HepG2 (cell line): Measurements from ENCODE around the gene TMEM63C. TPM values are rescaled to one million over a fixed set of nuclear protein-coding genes. Genes with fewer than 3 reads are reported as not detected.

Experiments used
- ATAC-seq: fragments of 200-7000 bp; cut with Tn5 transposase; 3 replicates; pipeline ENCODE4 v1.9.1; 2020; ENCODE audit warnings: mild to moderate bottlenecking, moderate library complexity
- BruUV-seq: library from RNA; stranded (reverse); fragments of 400-500 nt; replicated peaks from 2 replicates; lab custom pipeline; 2021; lab: Mats Ljungman, UMichigan
- CTCF ChIA-PET: fragments of 300-600 bp; formaldehyde crosslinking; extraction: SDS; loops from one replicate; lab custom pipeline; 2021; ENCODE audit warnings: low total read pairs, inconsistent platforms, low intra/inter-chr PET ratio; lab: Yijun Ruan, JAX
- POLR2A ChIA-PET: fragments of 350-600 bp; sonication (Branson Sonifier 250); formaldehyde crosslinking; loops from one replicate; lab custom pipeline; 2020; ENCODE audit warnings: antibody characterized with exemption, inconsistent platforms; lab: Yijun Ruan, JAX
- DNase-seq: peaks from one replicate; pipeline ENCODE4 v3.0.0-alpha.2; 2015; ENCODE audit warnings: low spot score
- FAIRE-seq: peaks from 3 replicates; lab custom pipeline; 2011; peaks lifted over from hg19 to GRCh38; lab: Jason Lieb, UNC
- H2AFZ ChIP-seq: one replicate; pipeline ENCODE4 v1.6.1; 2011; ENCODE audit warnings: low read length, inconsistent platforms
- H3K27ac ChIP-seq: fragments of 300-600 bp; 3 replicates; pipeline ENCODE4 v1.8.0; 2011; ENCODE audit warnings: mixed run types, mild to moderate bottlenecking, mixed read lengths, low read length, inconsistent platforms; ENCODE audit not compliant: insufficient read depth; ENCODE audit errors: extremely low read length
- H3K27me3 ChIP-seq, 2 experiments: fragments of 200-600 bp in 1 of 2; 2 replicates in 1 of 2; 3 replicates in 1 of 2; pipeline versions ENCODE4 v1.6.0 to v1.8.0; 2011; ENCODE audit warnings: low read length in 2 of 2, mild to moderate bottlenecking in 2 of 2, moderate library complexity in 2 of 2, inconsistent platforms in 1 of 2; ENCODE audit not compliant: insufficient read depth in 2 of 2, control insufficient read depth in 1 of 2
- H3K36me3 ChIP-seq, 2 experiments: fragments of 200-600 bp in 1 of 2; replicated peaks in 1 of 2; 2 replicates in 1 of 2; 3 replicates in 1 of 2; pipeline versions ENCODE4 v1.5.1 to v1.8.0; 2011; ENCODE audit warnings: low read length in 2 of 2, inconsistent platforms in 1 of 2; ENCODE audit not compliant: insufficient read depth in 2 of 2, control insufficient read depth in 1 of 2
- H3K4me1 ChIP-seq: 2 replicates; pipeline ENCODE4 v1.5.1; 2012; ENCODE audit warnings: low read length, inconsistent platforms; ENCODE audit not compliant: insufficient read depth
- H3K4me2 ChIP-seq: 2 replicates; pipeline ENCODE4 v1.6.0; 2011; ENCODE audit warnings: low read depth, low read length, inconsistent platforms
- H3K4me3 ChIP-seq, 3 experiments: fragments of 200-600 bp in 1 of 3; sonication (generic), shearing (Covaris generic) in 1 of 3; replicated peaks in 1 of 3; 2 replicates each; pipeline ENCODE4 v1.5.1; 2011 to 2016; ENCODE audit warnings: low read length in 3 of 3, inconsistent platforms in 2 of 3, low read depth in 2 of 3, mild to moderate bottlenecking in 2 of 3, control low read depth in 1 of 3, mixed read lengths in 1 of 3; ENCODE audit not compliant: insufficient read depth in 1 of 3
- H3K79me2 ChIP-seq: one replicate; pipeline ENCODE4 v1.6.1; 2011; ENCODE audit warnings: low read length, inconsistent platforms; ENCODE audit not compliant: insufficient read depth
- H3K9ac ChIP-seq: 2 replicates; pipeline ENCODE4 v1.6.0; 2011; ENCODE audit warnings: mild to moderate bottlenecking, low read depth, low read length, inconsistent platforms; ENCODE audit not compliant: insufficient read depth
- H3K9me3 ChIP-seq: 2 replicates; pipeline ENCODE4 v1.5.1; 2012; ENCODE audit warnings: mild to moderate bottlenecking, low read length
- H4K20me1 ChIP-seq: 2 replicates; pipeline ENCODE4 v1.6.0; 2011; ENCODE audit warnings: inconsistent platforms, mild to moderate bottlenecking, low read length, moderate library complexity; ENCODE audit not compliant: insufficient read depth
- CBX1 ChIP-seq: IDR thresholded peaks from one replicate; pipeline ENCODE4 v1.6.1; 2016; ENCODE audit warnings: antibody characterized with exemption, low read depth
- DPF2 ChIP-seq: sonication (generic); formaldehyde crosslinking; IDR thresholded peaks from 2 replicates; pipeline ENCODE4 v1.4.0; 2020; ENCODE audit warnings: mild to moderate bottlenecking, low read depth, missing genetic modification reagents, borderline replicate concordance
- GPN1 ChIP-seq: sonication (generic); formaldehyde crosslinking; IDR thresholded peaks from 2 replicates; pipeline ENCODE4 v1.5.1; 2020; ENCODE audit warnings: missing genetic modification reagents, borderline replicate concordance
- KAT7 ChIP-seq: IDR thresholded peaks from 2 replicates; pipeline ENCODE4 v1.6.1; 2018; ENCODE audit warnings: borderline replicate concordance, missing compliant biosample characterization
- MED13 ChIP-seq: sonication (generic); formaldehyde crosslinking; IDR thresholded peaks from 2 replicates; pipeline ENCODE4 v1.5.0; 2020; ENCODE audit warnings: missing genetic modification reagents
- ZNF207 ChIP-seq: fragments of 450-650 bp; IDR thresholded peaks from 2 replicates; pipeline ENCODE4 v1.6.1; 2016; ENCODE audit warnings: antibody characterized with exemption, borderline replicate concordance
- ZNF44 ChIP-seq: sonication (generic); formaldehyde crosslinking; IDR thresholded peaks from 2 replicates; pipeline ENCODE4 v1.5.1; 2020; ENCODE audit warnings: mild to moderate bottlenecking, missing genetic modification reagents
- ZNF768 ChIP-seq: sonication (generic); formaldehyde crosslinking; IDR thresholded peaks from 2 replicates; pipeline ENCODE4 v1.4.0; 2020; ENCODE audit warnings: missing genetic modification reagents
- ZNF878 ChIP-seq: sonication (generic); formaldehyde crosslinking; IDR thresholded peaks from 2 replicates; pipeline ENCODE4 v1.8.1; 2023; ENCODE audit warnings: mild to moderate bottlenecking, missing genetic modification reagents, moderate library complexity
- ZSCAN22 ChIP-seq: sonication (generic); formaldehyde crosslinking; IDR thresholded peaks from 2 replicates; pipeline ENCODE4 v1.4.0; 2020; ENCODE audit warnings: mild to moderate bottlenecking, missing genetic modification reagents
- WGBS: methylation state at CpG from one replicate; pipeline ENCODE4 v1.1.6; 2017; ENCODE audit warnings: low lambda C conversion rate; 5-methylcytosine and 5-hydroxymethylcytosine counted together
- in situ Hi-C: cut with HindIII; loops from 2 replicates; pipeline ENCODE4 v1.10.0; 2017; ENCODE audit warnings: low pct_unique_long_range_greater_than_20kb; ENCODE audit not compliant: extremely low pct_ligation_motif_present
- intact Hi-C: fragments of 100-400 bp; cut with micrococcal nuclease; formaldehyde crosslinking; loops from one replicate; pipeline ENCODE4 v1.10.0; 2022; ENCODE audit not compliant: unreplicated experiment
- polyA plus RNA-seq, 8 experiments: library from polyadenylated mRNA; depleted of rRNA in 3 of 8; stranded (reverse) in 7 of 8; unstranded in 1 of 8; fragments of >200 nt; fragmentation: Illumina TruSeq in 4 of 8; extraction: Trizol in 4 of 8; gene quantifications; 2 replicates each; pipeline versions ENCODE4 v1.2.1 to v1.2.3, GENCODE V29; 2011 to 2016; ENCODE audit warnings: low read depth in 4 of 8, missing spikeins in 1 of 8, mixed read lengths in 1 of 8; ENCODE audit not compliant: insufficient read depth in 1 of 8
- total RNA-seq, 5 experiments: library from RNA; depleted of rRNA; stranded (reverse); fragments of >200 nt; fragmentation: Illumina TruSeq; extraction: Trizol; gene quantifications; 2 replicates each; pipeline ENCODE4 v1.2.3, GENCODE V29; 2016; ENCODE audit warnings: low read depth in 1 of 5
- TF ChIP-seq, protein P1 (sequence below): sonication (generic); formaldehyde crosslinking; IDR thresholded peaks from 2 replicates; pipeline ENCODE4 v1.5.0; 2020; ENCODE audit warnings: mild to moderate bottlenecking, low read depth, missing genetic modification reagents, borderline replicate concordance
- TF ChIP-seq, protein P2 (sequence below): sonication (generic); formaldehyde crosslinking; IDR thresholded peaks from 2 replicates; pipeline ENCODE4 v1.9.0; 2021; ENCODE audit warnings: missing genetic modification reagents, borderline replicate concordance

Gene TMEM63C
- total and polyA plus RNA-seq, 2 of the 13 experiments (the other 11 are each of a cell fraction or from before 2014, with no cell fraction given) = 0.17 to 0.27 TPM

DNA sequence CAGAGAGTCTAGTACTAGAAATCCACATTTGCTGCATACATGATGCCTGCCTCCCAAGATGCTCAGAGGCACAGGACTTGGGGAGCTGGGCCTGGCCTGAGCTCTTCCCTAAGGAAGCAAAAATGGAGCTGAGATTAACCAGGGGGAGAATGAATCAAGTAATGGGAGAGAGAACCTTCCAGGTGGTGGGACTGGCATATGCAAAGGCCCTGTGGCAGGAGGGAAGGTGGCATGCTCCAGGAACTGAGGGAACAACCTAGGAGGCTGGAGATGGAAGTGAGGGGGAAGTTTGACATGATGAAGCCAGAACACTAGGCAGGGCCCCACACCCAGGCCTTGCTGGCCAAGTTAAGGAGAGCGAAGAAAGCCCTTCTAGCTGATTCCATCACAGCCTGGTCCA is 23.3 kb downstream of the TMEM63C start (continued):
- TF ChIP-seq, protein P1, sequence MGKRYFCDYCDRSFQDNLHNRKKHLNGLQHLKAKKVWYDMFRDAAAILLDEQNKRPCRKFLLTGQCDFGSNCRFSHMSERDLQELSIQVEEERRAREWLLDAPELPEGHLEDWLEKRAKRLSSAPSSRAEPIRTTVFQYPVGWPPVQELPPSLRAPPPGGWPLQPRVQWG (CRISPR knock-in tag) = no peak
- TF ChIP-seq DPF2 (CRISPR knock-in tag) (no peak), ZNF207 (no peak), CBX1 (no peak), ZSCAN22 (no peak), ZNF44 (no peak), MED13 (CRISPR knock-in tag) (no peak), KAT7 (CRISPR knock-in tag) (no peak), GPN1 (CRISPR knock-in tag) (no peak)
- TF ChIP-seq, protein P2, sequence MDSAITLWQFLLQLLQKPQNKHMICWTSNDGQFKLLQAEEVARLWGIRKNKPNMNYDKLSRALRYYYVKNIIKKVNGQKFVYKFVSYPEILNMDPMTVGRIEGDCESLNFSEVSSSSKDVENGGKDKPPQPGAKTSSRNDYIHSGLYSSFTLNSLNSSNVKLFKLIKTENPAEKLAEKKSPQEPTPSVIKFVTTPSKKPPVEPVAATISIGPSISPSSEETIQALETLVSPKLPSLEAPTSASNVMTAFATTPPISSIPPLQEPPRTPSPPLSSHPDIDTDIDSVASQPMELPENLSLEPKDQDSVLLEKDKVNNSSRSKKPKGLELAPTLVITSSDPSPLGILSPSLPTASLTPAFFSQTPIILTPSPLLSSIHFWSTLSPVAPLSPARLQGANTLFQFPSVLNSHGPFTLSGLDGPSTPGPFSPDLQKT (CRISPR knock-in tag) = no peak

DNA sequence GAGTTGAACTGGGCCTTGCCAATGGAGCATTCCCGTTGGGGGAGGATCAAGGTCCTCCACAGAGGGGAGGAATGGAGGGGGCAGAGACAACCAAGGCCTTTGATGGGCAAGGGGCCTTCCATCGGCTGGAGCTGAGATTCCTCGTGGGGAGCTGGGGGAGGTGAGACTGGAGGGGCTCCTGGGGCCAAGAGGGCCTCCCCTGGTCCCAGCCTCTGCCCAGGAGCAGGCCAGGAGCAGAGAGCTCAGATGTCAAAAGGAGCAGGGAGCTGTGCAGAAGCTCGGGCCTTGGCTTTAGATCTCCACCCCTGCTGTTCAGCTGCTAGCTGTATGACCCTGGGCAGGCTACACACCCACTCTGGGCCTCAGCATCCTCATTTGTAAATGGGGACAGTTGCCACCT is 24.0 kb downstream of the TMEM63C start:
- intact Hi-C loops = no loop called here
- H3K27me3 ChIP-seq = no peaks in the 10 kb centered on the region
- no peak for ATAC-seq
- H4K20me1 ChIP-seq = peaks cover 3% of the 10 kb centered on the region; the same call in 1 of the 2 replicates
- no TSS peak for BruUV-seq
- 4% methylated on average over 3 of the region's 4 CpGs for WGBS
- no peaks in the 10 kb centered on the region for H3K4me1 ChIP-seq
- ChIA-PET CTCF (no interaction called here), POLR2A (no interaction called here)
- no peak overlapping the region for H3K9ac ChIP-seq
- no peaks in the 10 kb centered on the region for H3K79me2 ChIP-seq
- TF ChIP-seq ZNF878 (CRISPR knock-in tag) = no peak
- TF ChIP-seq ZNF768 = peak; percentile 77
- no peak for FAIRE-seq
- DNase-seq = no peak
- H3K27ac ChIP-seq = no peak overlapping the region
- no peaks in the 10 kb centered on the region for H3K36me3 ChIP-seq
- H3K4me3 ChIP-seq = no peak overlapping the region
- H3K4me2 ChIP-seq = no peak overlapping the region
- H2AFZ ChIP-seq = no peak overlapping the region
- no peaks in the 10 kb centered on the region for H3K9me3 ChIP-seq
- in situ Hi-C loops = loop anchor here (5.0 kb wide), 1 partner anchor 63 kb away; the partner anchor contains the start of gene ZDHHC22
